ENCODE data around the gene PPP1R3E. TPM values are rescaled to one million over a fixed set of nuclear protein-coding genes. Genes with fewer than 3 reads are reported as not detected.

PPP1R3E gene
- total RNA-seq, 2 donors from 2014 or later: 8.7 TPM

DNA sequence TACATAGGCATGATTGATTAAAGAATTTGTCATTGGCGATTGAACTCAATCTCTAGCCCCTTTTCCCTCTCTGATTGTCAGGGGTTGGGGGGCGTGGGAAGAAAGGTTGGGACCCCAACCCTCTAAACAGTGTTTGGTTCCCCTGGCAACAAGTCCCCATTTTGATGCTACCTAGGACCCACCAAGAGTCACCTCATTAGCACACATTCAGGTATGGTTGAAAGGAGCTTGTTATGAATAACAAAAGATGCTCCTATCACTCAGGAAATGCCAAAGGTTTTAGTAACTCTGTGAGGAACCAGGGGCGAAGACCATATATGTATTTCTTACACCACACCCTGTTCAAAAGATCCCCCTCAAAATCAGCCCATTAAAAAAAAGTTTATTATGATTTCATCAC is 50.7 kb downstream of the PPP1R3E start:
- no peak for DNase-seq (ENCODE audit: low spot score)
- Histone ChIP-seq H3K27me3 (replicated peaks; ENCODE audit: insufficient read depth) (no peaks in the 10 kb centered on the region), H3K4me1 (ENCODE audit: control insufficient read depth in 1 of 2, low read depth in 2 of 2) (no peaks in the 10 kb centered on the region), H3K36me3 (no peaks in the 10 kb centered on the region), H3K4me3 (no peak overlapping the region), H3K9me3 (no peaks in the 10 kb centered on the region), H3K27ac (no peak overlapping the region)
- no peak for ATAC-seq (ENCODE audit: insufficient number of reproducible peaks, low FRiP score, low read depth)
- no peak for TF ChIP-seq CTCF (IDR thresholded peaks at IDR 0.05)

GRCh38 chr14:23249824-23250223 is 52.8 kb downstream of the PPP1R3E start:
- H3K27me3 ChIP-seq (replicated peaks; ENCODE audit: insufficient read depth): no peaks in the 10 kb centered on the region
- DNase-seq (ENCODE audit: low spot score) (no peak), ATAC-seq (ENCODE audit: insufficient number of reproducible peaks, low FRiP score, low read depth) (no peak)
- H3K27ac ChIP-seq: no peak overlapping the region
- H3K4me3 ChIP-seq: no peak overlapping the region
- no peaks in the 10 kb centered on the region for H3K4me1 ChIP-seq (ENCODE audit: control insufficient read depth in 1 of 2, low read depth in 2 of 2)
- no peaks in the 10 kb centered on the region for H3K36me3 ChIP-seq
- no peaks in the 10 kb centered on the region for H3K9me3 ChIP-seq
- TF ChIP-seq CTCF (IDR thresholded peaks at IDR 0.05): no peak

DNA sequence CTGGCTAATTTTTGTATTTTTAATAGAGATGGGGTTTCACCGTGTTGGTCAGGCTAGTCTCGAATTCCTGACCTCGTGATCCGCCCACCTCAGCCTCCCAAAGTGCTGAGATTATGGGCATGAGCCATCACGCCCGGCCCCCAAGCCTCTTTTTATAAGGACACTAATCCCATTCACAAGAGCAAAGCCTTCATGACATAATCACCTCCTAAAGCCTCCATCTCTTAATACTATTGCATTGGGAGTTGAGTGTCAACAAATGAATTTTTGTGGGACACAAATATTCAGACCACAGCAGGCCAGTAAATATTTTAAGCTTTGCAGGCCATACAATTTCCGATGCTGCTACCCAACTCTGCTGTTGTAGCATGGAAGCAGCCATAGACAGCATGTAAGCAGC is 54.1 kb downstream of the PPP1R3E start:
- ATAC-seq (ENCODE audit: insufficient number of reproducible peaks, low FRiP score, low read depth): no peak

More for the DNA sequence above, 54.1 kb downstream of the PPP1R3E start:
- no peaks in the 10 kb centered on the region for H3K9me3 ChIP-seq
- no peaks in the 10 kb centered on the region for H3K27me3 ChIP-seq (replicated peaks; ENCODE audit: insufficient read depth)
- no peak for DNase-seq (ENCODE audit: low spot score)
- H3K4me3 ChIP-seq: no peak overlapping the region
- no peak overlapping the region for H3K27ac ChIP-seq
- no peak for TF ChIP-seq CTCF (IDR thresholded peaks at IDR 0.05)
- no peaks in the 10 kb centered on the region for H3K36me3 ChIP-seq
- H3K4me1 ChIP-seq (ENCODE audit: control insufficient read depth in 1 of 2, low read depth in 2 of 2): no peaks in the 10 kb centered on the region

Other genes starting within 250 kb of the PPP1R3E start
- 1 to 10 TPM; 1.1 to 6.2 TPM for gene CDH24, start 245.3 kb downstream of the PPP1R3E start, total RNA-seq
- 100 to 1,000 TPM; 117 to 154 TPM for gene ACIN1, start 207.7 kb downstream of the PPP1R3E start, total RNA-seq
- 10 to 100 TPM; 18.0 to 18.4 TPM for gene C14orf119, start 207.4 kb downstream of the PPP1R3E start, total RNA-seq
- 1 to 10 TPM in 1 of 2 donors, not detected in 1; 1.1 TPM for gene CIROP, start 197.9 kb downstream of the PPP1R3E start, total RNA-seq
- gene CEBPE, start 183.6 kb downstream of the PPP1R3E start, total RNA-seq: not detected
- gene SLC7A8, start 119.2 kb downstream of the PPP1R3E start, total RNA-seq: 10 to 100 TPM; 18.4 to 28.0 TPM
- gene RNF212B, start 64.9 kb downstream of the PPP1R3E start, total RNA-seq: not detected
- gene HOMEZ, start 16.7 kb downstream of the PPP1R3E start, total RNA-seq: 1 to 10 TPM; 4.6 to 6.2 TPM
- 10 to 100 TPM; 50.6 to 74.4 TPM for gene BCL2L2, start 4.0 kb upstream of the PPP1R3E start, total RNA-seq
- 10 to 100 TPM; 44.8 to 54.9 TPM for gene PABPN1, start 18.6 kb upstream of the PPP1R3E start, total RNA-seq
- 10 to 100 TPM; 55.1 to 72.3 TPM for gene SLC22A17, start 50.0 kb upstream of the PPP1R3E start, total RNA-seq
- gene EFS, start 62.3 kb upstream of the PPP1R3E start, total RNA-seq: 10 to 100 TPM; 23.3 to 38.2 TPM
- not detected for gene IL25, start 70.0 kb upstream of the PPP1R3E start, total RNA-seq
- 1 to 10 TPM in 1 of 2 donors, not detected in 1; 2.6 TPM for gene CMTM5, start 74.2 kb upstream of the PPP1R3E start, total RNA-seq
- not detected for gene MYH6, start 105.4 kb upstream of the PPP1R3E start, total RNA-seq
- gene MYH7, start 132.8 kb upstream of the PPP1R3E start, total RNA-seq: under 1 TPM in 1 of 2 donors, not detected in 1; 0.81 TPM
- gene NGDN, start 166.8 kb upstream of the PPP1R3E start, total RNA-seq: 10 to 100 TPM; 29.1 to 46.3 TPM
- 1 to 10 TPM in 1 of 2 donors, under 1 TPM in 1; 0.49 to 1.5 TPM for gene ZFHX2, start 248.9 kb upstream of the PPP1R3E start, total RNA-seq

Data from thoracic aorta (tissue), 2 donors.